Ishikawa (cell line): ENCODE measurements around the gene IL17RD.

Source experiments
- CEBPB ChIP-seq: IDR thresholded peaks from 2 replicates; pipeline ENCODE4 v1.6.1; 2012
- CREB1 ChIP-seq: IDR thresholded peaks from 2 replicates; pipeline ENCODE4 v1.6.1; 2012; ENCODE audit warnings: low read depth
- EGR1 ChIP-seq: IDR thresholded peaks from 2 replicates; pipeline ENCODE4 v1.6.1; 2012
- EP300 ChIP-seq: IDR thresholded peaks from 2 replicates; pipeline ENCODE4 v1.6.1; 2012; ENCODE audit warnings: borderline replicate concordance
- FOXM1 ChIP-seq: IDR thresholded peaks from 2 replicates; pipeline ENCODE4 v1.6.1; 2012; ENCODE audit warnings: low read depth, borderline replicate concordance
- MAX ChIP-seq: IDR thresholded peaks from 2 replicates; pipeline ENCODE4 v1.6.1; 2012
- NFIC ChIP-seq: IDR thresholded peaks from 2 replicates; pipeline ENCODE4 v1.6.1; 2012
- RAD21 ChIP-seq: IDR thresholded peaks from 2 replicates; pipeline ENCODE4 v1.6.1; 2012; ENCODE audit warnings: low read depth
- TAF1 ChIP-seq: IDR thresholded peaks from 2 replicates; pipeline ENCODE4 v1.6.1; 2012; ENCODE audit warnings: low read depth, mild to moderate bottlenecking
- TCF12 ChIP-seq: IDR thresholded peaks from 2 replicates; pipeline ENCODE4 v1.6.1; 2012; ENCODE audit warnings: low read depth
- TEAD4 ChIP-seq: IDR thresholded peaks from 2 replicates; pipeline ENCODE4 v1.6.1; 2012
- YY1 ChIP-seq: IDR thresholded peaks from 2 replicates; pipeline ENCODE4 v1.6.1; 2012; ENCODE audit warnings: low read depth
- ZBTB7A ChIP-seq: IDR thresholded peaks from 2 replicates; pipeline ENCODE4 v1.6.1; 2012; ENCODE audit warnings: low read depth
- TF ChIP-seq, protein P1 (sequence below): IDR thresholded peaks from 2 replicates; pipeline ENCODE4 v1.6.1; 2012; ENCODE audit warnings: low read depth, mild to moderate bottlenecking
- TF ChIP-seq, protein P2 (sequence below): IDR thresholded peaks from 2 replicates; pipeline ENCODE4 v1.6.1; 2012

Gene IL17RD

DNA sequence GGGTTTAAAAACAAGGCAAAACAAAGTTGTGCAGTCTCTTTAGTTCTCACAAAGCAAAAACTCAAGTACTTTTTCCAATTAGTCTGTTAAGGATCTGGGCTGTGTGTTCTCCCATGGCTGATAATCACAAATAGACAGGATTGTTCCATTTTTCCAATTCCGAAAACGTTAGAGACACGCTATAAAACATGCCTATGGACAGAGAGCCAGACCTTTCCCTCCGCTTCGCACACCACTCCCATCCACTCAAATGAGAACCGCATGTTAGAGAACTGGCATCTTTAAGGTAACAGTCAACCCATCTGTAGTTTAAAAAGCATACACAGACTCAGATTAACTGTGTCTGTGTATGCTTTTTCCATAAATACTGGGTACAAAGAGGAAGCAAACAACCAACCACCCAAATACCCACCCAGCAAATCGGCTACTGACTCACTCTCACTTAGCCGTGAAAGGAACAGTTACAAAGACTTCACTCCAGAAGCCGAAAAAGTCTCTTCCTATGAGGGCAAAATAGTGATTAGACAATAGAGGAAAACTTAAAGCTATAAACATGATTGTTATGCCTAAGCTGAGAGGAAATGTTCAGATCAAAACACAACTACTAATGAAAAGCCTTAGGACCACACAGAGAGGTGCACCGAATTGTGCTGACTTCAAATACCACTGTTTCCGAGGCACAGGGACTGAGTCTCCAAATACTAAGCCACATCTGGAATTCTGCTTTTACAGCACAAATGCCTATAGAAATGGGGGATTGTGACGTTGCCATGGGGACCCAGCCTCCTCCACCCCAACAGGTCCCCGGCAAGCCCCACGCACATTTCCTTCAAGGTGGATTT lies 36.1 kb downstream of the IL17RD start:
- TF ChIP-seq YY1 (no peak), TEAD4 (no peak), CREB1 (no peak), RAD21 (no peak), NFIC (no peak), ZBTB7A (no peak), FOXM1 (no peak), MAX (no peak), EP300 (no peak), TCF12 (no peak), TAF1 (no peak), EGR1 (no peak)
- TF ChIP-seq, protein P1, sequence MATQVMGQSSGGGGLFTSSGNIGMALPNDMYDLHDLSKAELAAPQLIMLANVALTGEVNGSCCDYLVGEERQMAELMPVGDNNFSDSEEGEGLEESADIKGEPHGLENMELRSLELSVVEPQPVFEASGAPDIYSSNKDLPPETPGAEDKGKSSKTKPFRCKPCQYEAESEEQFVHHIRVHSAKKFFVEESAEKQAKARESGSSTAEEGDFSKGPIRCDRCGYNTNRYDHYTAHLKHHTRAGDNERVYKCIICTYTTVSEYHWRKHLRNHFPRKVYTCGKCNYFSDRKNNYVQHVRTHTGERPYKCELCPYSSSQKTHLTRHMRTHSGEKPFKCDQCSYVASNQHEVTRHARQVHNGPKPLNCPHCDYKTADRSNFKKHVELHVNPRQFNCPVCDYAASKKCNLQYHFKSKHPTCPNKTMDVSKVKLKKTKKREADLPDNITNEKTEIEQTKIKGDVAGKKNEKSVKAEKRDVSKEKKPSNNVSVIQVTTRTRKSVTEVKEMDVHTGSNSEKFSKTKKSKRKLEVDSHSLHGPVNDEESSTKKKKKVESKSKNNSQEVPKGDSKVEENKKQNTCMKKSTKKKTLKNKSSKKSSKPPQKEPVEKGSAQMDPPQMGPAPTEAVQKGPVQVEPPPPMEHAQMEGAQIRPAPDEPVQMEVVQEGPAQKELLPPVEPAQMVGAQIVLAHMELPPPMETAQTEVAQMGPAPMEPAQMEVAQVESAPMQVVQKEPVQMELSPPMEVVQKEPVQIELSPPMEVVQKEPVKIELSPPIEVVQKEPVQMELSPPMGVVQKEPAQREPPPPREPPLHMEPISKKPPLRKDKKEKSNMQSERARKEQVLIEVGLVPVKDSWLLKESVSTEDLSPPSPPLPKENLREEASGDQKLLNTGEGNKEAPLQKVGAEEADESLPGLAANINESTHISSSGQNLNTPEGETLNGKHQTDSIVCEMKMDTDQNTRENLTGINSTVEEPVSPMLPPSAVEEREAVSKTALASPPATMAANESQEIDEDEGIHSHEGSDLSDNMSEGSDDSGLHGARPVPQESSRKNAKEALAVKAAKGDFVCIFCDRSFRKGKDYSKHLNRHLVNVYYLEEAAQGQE, result no peak

DNA sequence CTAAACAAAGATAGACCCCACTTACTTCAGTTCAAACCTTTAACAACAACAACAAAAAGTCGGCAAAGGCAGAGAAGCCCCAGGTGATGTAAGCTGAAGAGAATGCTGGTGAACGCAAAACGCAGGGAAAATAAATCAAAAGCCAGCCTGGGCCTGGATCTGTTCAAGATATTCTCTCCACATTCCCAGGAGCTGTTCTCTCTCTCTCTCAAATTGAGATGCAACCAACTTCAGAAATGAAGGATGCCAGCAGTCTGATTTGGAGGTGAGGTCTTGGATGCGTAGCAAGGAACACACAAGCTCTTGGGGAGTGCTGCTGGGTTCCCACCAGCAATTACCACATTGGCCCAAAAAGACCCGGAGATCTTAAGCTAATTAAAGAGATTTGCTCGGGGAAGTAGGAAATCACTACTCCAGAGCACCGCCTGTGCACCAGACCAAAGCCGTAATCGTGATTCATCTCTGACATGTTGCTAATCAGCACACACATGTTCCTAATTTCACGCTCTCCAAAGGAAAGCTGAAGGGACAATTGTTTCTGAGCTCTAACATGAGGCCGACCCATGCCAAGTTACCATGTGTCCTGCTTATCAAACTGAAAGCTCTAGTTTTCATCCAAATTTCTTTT lies 37.1 kb downstream of the IL17RD start:
- TF ChIP-seq FOXM1 (no peak), CEBPB (no peak)

DNA sequence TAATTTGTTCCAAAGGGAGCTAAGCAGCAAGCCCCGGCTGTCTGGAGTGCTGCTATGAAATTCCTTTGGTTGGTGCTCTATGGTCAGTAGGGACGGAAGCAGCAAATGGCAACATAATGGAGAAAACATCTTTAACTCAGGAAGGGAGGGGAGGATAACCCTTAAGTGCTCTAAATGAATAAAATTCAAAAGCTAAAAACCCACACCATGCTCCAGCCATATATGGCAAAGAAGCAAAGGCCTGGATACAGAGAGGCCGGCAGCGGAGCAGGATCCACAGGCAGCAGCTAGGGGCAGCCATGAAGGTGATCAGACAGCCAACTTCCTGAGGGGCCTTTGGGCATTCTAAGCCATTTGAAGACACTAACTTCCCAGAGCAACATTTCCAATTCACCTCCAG lies 38.9 kb downstream of the IL17RD start:
- TF ChIP-seq NFIC, result no peak
- no peak for TF ChIP-seq EGR1
- no peak for TF ChIP-seq EP300
- no peak for TF ChIP-seq TAF1
- TF ChIP-seq MAX, result no peak
- TF ChIP-seq TEAD4, result no peak
- TF ChIP-seq CEBPB, result no peak
- no peak for TF ChIP-seq TCF12
- TF ChIP-seq, protein P2, sequence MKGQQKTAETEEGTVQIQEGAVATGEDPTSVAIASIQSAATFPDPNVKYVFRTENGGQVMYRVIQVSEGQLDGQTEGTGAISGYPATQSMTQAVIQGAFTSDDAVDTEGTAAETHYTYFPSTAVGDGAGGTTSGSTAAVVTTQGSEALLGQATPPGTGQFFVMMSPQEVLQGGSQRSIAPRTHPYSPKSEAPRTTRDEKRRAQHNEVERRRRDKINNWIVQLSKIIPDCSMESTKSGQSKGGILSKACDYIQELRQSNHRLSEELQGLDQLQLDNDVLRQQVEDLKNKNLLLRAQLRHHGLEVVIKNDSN, result no peak
- TF ChIP-seq FOXM1, result no peak
- no peak for TF ChIP-seq ZBTB7A
- no peak for TF ChIP-seq YY1
- TF ChIP-seq, protein P1, result no peak
- no peak for TF ChIP-seq CREB1
- TF ChIP-seq RAD21, result no peak

GRCh38 chr3:57120451-57121174 lies 44.5 kb downstream of the IL17RD start:
- TF ChIP-seq EGR1, result no peak
- no peak for TF ChIP-seq CREB1
- no peak for TF ChIP-seq RAD21
- TF ChIP-seq TAF1, result no peak
- no peak for TF ChIP-seq EP300
- TF ChIP-seq, protein P1, result no peak
- TF ChIP-seq, protein P2, result no peak
- TF ChIP-seq FOXM1, result no peak
- no peak for TF ChIP-seq YY1
